ENCODE data around the gene FILIP1L. TPM values are rescaled to one million over a fixed set of nuclear protein-coding genes. Genes with fewer than 3 reads are reported as not detected.
A peak's percentile ranks its signal among the peaks of the same experiment; 100 is the strongest.

FILIP1L gene
- total RNA-seq, 1 experiment from 2014 or later, result 15.5 TPM

DNA sequence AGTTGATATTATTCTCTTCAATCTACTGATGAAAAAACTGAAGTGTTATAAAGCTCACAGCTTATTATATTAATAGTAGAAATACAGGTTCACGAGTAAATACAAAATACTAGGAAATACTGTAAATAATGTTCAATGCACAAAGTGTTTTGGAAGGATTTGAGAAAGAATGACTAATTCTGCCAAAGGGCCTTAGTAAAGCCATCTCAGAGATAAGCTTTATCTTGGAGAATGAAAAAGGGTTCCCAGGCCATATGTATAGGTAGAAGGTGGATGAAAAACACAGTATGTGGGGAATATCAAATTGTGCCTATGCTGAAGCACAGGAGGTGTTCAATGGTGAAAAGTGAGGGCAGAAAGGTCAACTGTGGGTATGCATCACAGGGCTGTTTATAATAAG, 173.1 kb downstream of the FILIP1L start:
- Mint-ChIP-seq H3K4me1 (ENCODE audit: low read depth, unreplicated experiment) (peaks cover 34% of the 10 kb centered on the region), H3K36me3 (ENCODE audit: insufficient read depth, unreplicated experiment) (peaks cover 15% of the 10 kb centered on the region), H3K27ac (ENCODE audit: unreplicated experiment) (peak overlapping the region; percentile 28), H3K9me3 (ENCODE audit: unreplicated experiment) (no peaks in the 10 kb centered on the region), H3K4me3 (ENCODE audit: unreplicated experiment) (no peak overlapping the region), H3K27me3 (ENCODE audit: insufficient read depth, unreplicated experiment) (no peaks in the 10 kb centered on the region)
- Histone ChIP-seq H3K36me3 (ENCODE audit: control insufficient read depth, insufficient read depth, low read length) (no peaks in the 10 kb centered on the region), H3K9me3 (no peaks in the 10 kb centered on the region), H3K27me3 (replicated peaks; ENCODE audit: control insufficient read depth, insufficient read depth, low read length) (no peaks in the 10 kb centered on the region), H3K4me3 (ENCODE audit: low read depth, low read length) (no peak overlapping the region), H3K4me1 (peaks cover 41% of the 10 kb centered on the region)
- TF ChIP-seq, protein P1, sequence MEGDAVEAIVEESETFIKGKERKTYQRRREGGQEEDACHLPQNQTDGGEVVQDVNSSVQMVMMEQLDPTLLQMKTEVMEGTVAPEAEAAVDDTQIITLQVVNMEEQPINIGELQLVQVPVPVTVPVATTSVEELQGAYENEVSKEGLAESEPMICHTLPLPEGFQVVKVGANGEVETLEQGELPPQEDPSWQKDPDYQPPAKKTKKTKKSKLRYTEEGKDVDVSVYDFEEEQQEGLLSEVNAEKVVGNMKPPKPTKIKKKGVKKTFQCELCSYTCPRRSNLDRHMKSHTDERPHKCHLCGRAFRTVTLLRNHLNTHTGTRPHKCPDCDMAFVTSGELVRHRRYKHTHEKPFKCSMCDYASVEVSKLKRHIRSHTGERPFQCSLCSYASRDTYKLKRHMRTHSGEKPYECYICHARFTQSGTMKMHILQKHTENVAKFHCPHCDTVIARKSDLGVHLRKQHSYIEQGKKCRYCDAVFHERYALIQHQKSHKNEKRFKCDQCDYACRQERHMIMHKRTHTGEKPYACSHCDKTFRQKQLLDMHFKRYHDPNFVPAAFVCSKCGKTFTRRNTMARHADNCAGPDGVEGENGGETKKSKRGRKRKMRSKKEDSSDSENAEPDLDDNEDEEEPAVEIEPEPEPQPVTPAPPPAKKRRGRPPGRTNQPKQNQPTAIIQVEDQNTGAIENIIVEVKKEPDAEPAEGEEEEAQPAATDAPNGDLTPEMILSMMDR (IDR thresholded peaks at IDR 0.05; ENCODE audit: insufficient read depth in 1 of 2, low read depth in 1 of 2, low read length in 1 of 2, severe bottlenecking in 1 of 2, unreplicated experiment in 1 of 2), result no peak
- DNase-seq, result no peak
- ChIA-PET CTCF (interaction anchor here (0.7 kb wide), 1 partner anchor 115 kb away, joined by 3 read pairs; no protein-coding TSS in a partner anchor), POLR2A (no interaction called here)
- no TSS peak for BruUV-seq (replicated peaks)
- intact Hi-C loops (cut with micrococcal nuclease; ENCODE audit: unreplicated experiment), result no loop called here

DNA sequence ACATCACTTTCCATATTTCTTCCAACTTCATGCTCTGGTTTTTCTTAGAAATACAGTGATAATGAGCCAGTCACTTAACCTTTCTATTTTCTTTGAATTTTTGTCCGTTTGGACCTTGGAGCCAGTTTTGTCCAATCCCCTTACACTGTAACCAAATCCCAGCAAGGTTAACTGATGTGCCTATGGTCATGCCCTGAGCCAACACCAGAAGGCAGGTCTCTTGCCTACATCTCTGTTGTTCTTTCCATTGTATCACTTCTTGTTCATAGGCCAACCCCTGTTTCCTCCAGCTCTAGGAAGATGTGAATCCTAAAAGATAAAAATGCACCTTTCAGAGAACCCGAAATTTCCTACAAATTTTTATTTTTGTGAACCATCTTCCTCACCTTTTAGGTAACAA, 174.0 kb downstream of the FILIP1L start:
- no peak overlapping the region for H3K4me3 ChIP-seq (ENCODE audit: low read depth, low read length)
- ChIA-PET POLR2A (interaction anchor here (0.6 kb wide), 1 partner anchor 65 kb away, joined by 3 read pairs; no protein-coding TSS in a partner anchor), CTCF (no interaction called here)
- H3K9me3 ChIP-seq, result no peaks in the 10 kb centered on the region
- H3K4me1 ChIP-seq, result peaks cover 45% of the 10 kb centered on the region
- no TSS peak for BruUV-seq (replicated peaks)
- Mint-ChIP-seq H3K4me1 (ENCODE audit: low read depth, unreplicated experiment) (peaks cover 38% of the 10 kb centered on the region), H3K9me3 (ENCODE audit: unreplicated experiment) (no peaks in the 10 kb centered on the region), H3K27me3 (ENCODE audit: insufficient read depth, unreplicated experiment) (no peaks in the 10 kb centered on the region), H3K4me3 (ENCODE audit: unreplicated experiment) (no peak overlapping the region), H3K36me3 (ENCODE audit: insufficient read depth, unreplicated experiment) (peaks cover 15% of the 10 kb centered on the region), H3K27ac (ENCODE audit: unreplicated experiment) (no peak overlapping the region)
- H3K27me3 ChIP-seq (replicated peaks; ENCODE audit: control insufficient read depth, insufficient read depth, low read length), result no peaks in the 10 kb centered on the region
- TF ChIP-seq, protein P1 (IDR thresholded peaks at IDR 0.05; ENCODE audit: insufficient read depth in 1 of 2, low read depth in 1 of 2, low read length in 1 of 2, severe bottlenecking in 1 of 2, unreplicated experiment in 1 of 2), result no peak
- intact Hi-C loops (cut with micrococcal nuclease; ENCODE audit: unreplicated experiment), result no loop called here
- DNase-seq, result no peak
- H3K36me3 ChIP-seq (ENCODE audit: control insufficient read depth, insufficient read depth, low read length), result no peaks in the 10 kb centered on the region

DNA sequence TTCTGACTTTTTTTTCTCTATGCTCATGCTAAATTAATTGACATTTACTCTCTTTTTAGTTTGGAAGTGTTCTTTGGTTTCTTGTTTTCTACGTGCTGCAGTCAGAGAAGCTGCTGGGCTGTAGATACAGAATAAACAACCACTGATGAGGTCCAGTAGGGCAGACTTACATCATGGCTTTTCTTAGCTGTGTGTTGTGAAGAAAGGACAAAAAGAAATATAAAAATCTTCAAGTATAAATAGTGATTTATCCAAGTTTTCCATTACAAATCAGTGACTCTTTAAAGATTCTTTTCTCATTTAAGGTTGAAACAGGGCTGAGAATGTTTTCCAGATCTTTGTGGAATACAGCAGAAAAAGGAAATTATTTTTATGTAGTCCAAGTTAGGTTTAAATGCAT, 174.4 kb downstream of the FILIP1L start:
- Mint-ChIP-seq H3K9me3 (ENCODE audit: unreplicated experiment) (no peaks in the 10 kb centered on the region), H3K36me3 (ENCODE audit: insufficient read depth, unreplicated experiment) (peaks cover 15% of the 10 kb centered on the region), H3K27me3 (ENCODE audit: insufficient read depth, unreplicated experiment) (no peaks in the 10 kb centered on the region), H3K4me3 (ENCODE audit: unreplicated experiment) (no peak overlapping the region), H3K27ac (ENCODE audit: unreplicated experiment) (no peak overlapping the region), H3K4me1 (ENCODE audit: low read depth, unreplicated experiment) (peaks cover 34% of the 10 kb centered on the region)
- no peak for DNase-seq
- BruUV-seq (replicated peaks), result no TSS peak
- H3K4me3 ChIP-seq (ENCODE audit: low read depth, low read length), result no peak overlapping the region
- H3K36me3 ChIP-seq (ENCODE audit: control insufficient read depth, insufficient read depth, low read length), result no peaks in the 10 kb centered on the region
- H3K4me1 ChIP-seq, result peaks cover 44% of the 10 kb centered on the region
- no peaks in the 10 kb centered on the region for H3K9me3 ChIP-seq
- POLR2A ChIA-PET, result interaction anchor here (0.6 kb wide), 1 partner anchor 64 kb away, joined by 3 read pairs; no protein-coding TSS in a partner anchor
- intact Hi-C loops (cut with micrococcal nuclease; ENCODE audit: unreplicated experiment), result no loop called here
- no peaks in the 10 kb centered on the region for H3K27me3 ChIP-seq (replicated peaks; ENCODE audit: control insufficient read depth, insufficient read depth, low read length)
- TF ChIP-seq, protein P1 (IDR thresholded peaks at IDR 0.05; ENCODE audit: insufficient read depth in 1 of 2, low read depth in 1 of 2, low read length in 1 of 2, severe bottlenecking in 1 of 2, unreplicated experiment in 1 of 2), result no peak
- CTCF ChIA-PET, result no interaction called here
